ENCODE data around the gene SRD5A1.
"Not testable (repeated sequence)": the region's sequence is repeated elsewhere in the genome, so short reads cannot be mapped to it uniquely, and the experiment has no call there.

SRD5A1 gene

GRCh38 chr5:6666762-6667161, 33.5 kb downstream of the SRD5A1 start:
- H3K36me3 ChIP-seq, result peaks cover 16 to 45% (median 17%) of the 10 kb centered on the region in 3 donors
- intact Hi-C loops (cut with DNase I; ENCODE audit: low total_unique reads), result no loop called here
- H3K4me3 ChIP-seq, result no peak overlapping the region
- H3K27ac ChIP-seq, result no peak overlapping the region
- DNase-seq, result no peak
- H3K27me3 ChIP-seq, result no peaks in the 10 kb centered on the region
- H3K9me3 ChIP-seq, result no peaks in the 10 kb centered on the region
- TF ChIP-seq CTCF (IDR thresholded peaks at IDR 0.05), result no peak
- H3K4me1 ChIP-seq, result no peaks in the 10 kb centered on the region

- H3K27ac ChIP-seq, result no peak overlapping the region
- no peak overlapping the region for H3K4me3 ChIP-seq
- peaks cover 17 to 42% (median 18%) of the 10 kb centered on the region in 3 donors for H3K36me3 ChIP-seq
- intact Hi-C loops (cut with DNase I; ENCODE audit: low total_unique reads), result no loop called here
- H3K27me3 ChIP-seq, result no peaks in the 10 kb centered on the region
- H3K4me1 ChIP-seq, result no peaks in the 10 kb centered on the region
- no peaks in the 10 kb centered on the region for H3K9me3 ChIP-seq
- TF ChIP-seq CTCF (IDR thresholded peaks at IDR 0.05), result no peak
- DNase-seq, result no peak
Observed at GRCh38 chr5:6667648-6668047, 34.4 kb downstream of the SRD5A1 start.

GRCh38 chr5:6668717-6669116, 35.5 kb downstream of the SRD5A1 start:
- intact Hi-C loops (cut with DNase I; ENCODE audit: low total_unique reads); H3K27me3 ChIP-seq; H3K9me3 ChIP-seq; H3K27ac ChIP-seq; H3K4me1 ChIP-seq; DNase-seq; H3K4me3 ChIP-seq: not testable (repeated sequence)
- H3K36me3 ChIP-seq, result peaks cover 15 to 34% (median 18%) of the 10 kb centered on the region in 3 donors

- DNase-seq, result no peak
- intact Hi-C loops (cut with DNase I; ENCODE audit: low total_unique reads), result no loop called here
- Histone ChIP-seq H3K36me3 (peaks cover 11 to 18% (median 15%) of the 10 kb centered on the region in 3 donors), H3K4me1 (no peaks in the 10 kb centered on the region), H3K9me3 (no peaks in the 10 kb centered on the region), H3K27ac (no peak overlapping the region), H3K27me3 (no peaks in the 10 kb centered on the region), H3K4me3 (no peak overlapping the region)
- no peak for TF ChIP-seq CTCF (IDR thresholded peaks at IDR 0.05)
Observed at GRCh38 chr5:6673031-6673430, 39.8 kb downstream of the SRD5A1 start.

GRCh38 chr5:6673963-6674362, 40.7 kb downstream of the SRD5A1 start:
- no peaks in the 10 kb centered on the region for H3K9me3 ChIP-seq
- peaks cover 11 to 18% (median 15%) of the 10 kb centered on the region in 3 donors for H3K36me3 ChIP-seq
- H3K4me1 ChIP-seq, result no peaks in the 10 kb centered on the region
- no peak for TF ChIP-seq CTCF (IDR thresholded peaks at IDR 0.05)
- no peak overlapping the region for H3K27ac ChIP-seq
- no peak for DNase-seq
- H3K4me3 ChIP-seq, result no peak overlapping the region
- intact Hi-C loops (cut with DNase I; ENCODE audit: low total_unique reads), result no loop called here
- H3K27me3 ChIP-seq, result no peaks in the 10 kb centered on the region

- no peak overlapping the region for H3K27ac ChIP-seq
- no peaks in the 10 kb centered on the region for H3K4me1 ChIP-seq
- intact Hi-C loops (cut with DNase I; ENCODE audit: low total_unique reads), result no loop called here
- H3K4me3 ChIP-seq, result no peak overlapping the region
- no peaks in the 10 kb centered on the region for H3K27me3 ChIP-seq
- peaks cover 11 to 15% (median 15%) of the 10 kb centered on the region in 3 donors for H3K36me3 ChIP-seq
- DNase-seq, result no peak
- TF ChIP-seq CTCF (IDR thresholded peaks at IDR 0.05), result no peak
- no peaks in the 10 kb centered on the region for H3K9me3 ChIP-seq
Observed at GRCh38 chr5:6674421-6674820, 41.2 kb downstream of the SRD5A1 start.

Measured in tibial artery (tissue), 4 donors.